IMR-90 (cell line): ENCODE results near the gene LPIN1.

Experiments used
- BHLHE40 ChIP-seq: fragments of 150-350 bp; IDR thresholded peaks from 2 replicates; pipeline ENCODE4 v1.6.1; 2016; ENCODE audit warnings: mild to moderate bottlenecking, low read depth, low read length
- CEBPB ChIP-seq: IDR thresholded peaks from 2 replicates; pipeline ENCODE4 v1.6.1; 2012; ENCODE audit warnings: low read depth, low read length, improper control_type of control experiment
- CHD1 ChIP-seq: IDR thresholded peaks from 2 replicates; pipeline ENCODE4 v1.6.1; 2012; ENCODE audit warnings: low read depth, low read length, improper control_type of control experiment
- CTCF ChIP-seq: conservative IDR thresholded peaks from 2 replicates; pipeline ENCODE4 v1.5.1; 2012; ENCODE audit warnings: mild to moderate bottlenecking, low read depth, low read length, improper control_type of control experiment
- ELK1 ChIP-seq: fragments of 150-350 bp; IDR thresholded peaks from 2 replicates; pipeline ENCODE4 v1.6.1; 2016; ENCODE audit warnings: low read depth, mild to moderate bottlenecking, low read length, moderate library complexity, borderline replicate concordance
- MAFK ChIP-seq: IDR thresholded peaks from 2 replicates; pipeline ENCODE4 v1.6.1; 2012; ENCODE audit warnings: low read depth, low read length, improper control_type of control experiment
- MXI1 ChIP-seq: IDR thresholded peaks from 2 replicates; pipeline ENCODE4 v1.6.1; 2012; ENCODE audit warnings: low read depth, mild to moderate bottlenecking, low read length, moderate library complexity, borderline replicate concordance
- POLR2A ChIP-seq: IDR thresholded peaks from 2 replicates; pipeline ENCODE4 v1.6.1; 2012; ENCODE audit warnings: mild to moderate bottlenecking, low read depth, low read length
- RAD21 ChIP-seq: IDR thresholded peaks from 2 replicates; pipeline ENCODE4 v1.6.1; 2012; ENCODE audit warnings: low read length, improper control_type of control experiment
- SMC3 ChIP-seq: fragments of 150-350 bp; IDR thresholded peaks from 2 replicates; pipeline ENCODE4 v1.6.1; 2016; ENCODE audit warnings: low read depth, mild to moderate bottlenecking, antibody characterized with exemption, low read length, moderate library complexity
- USF2 ChIP-seq: fragments of 150-350 bp; IDR thresholded peaks from 2 replicates; pipeline ENCODE4 v1.6.1; 2017; ENCODE audit warnings: mild to moderate bottlenecking, antibody characterized with exemption, low read length, low read depth

GRCh38 chr2:11871421-11871820, 125.0 kb downstream of the LPIN1 start:
- TF ChIP-seq RAD21 = no peak
- no peak for TF ChIP-seq CTCF
- no peak for TF ChIP-seq POLR2A
- no peak for TF ChIP-seq CHD1
- TF ChIP-seq USF2 = no peak
- TF ChIP-seq CEBPB = no peak
- TF ChIP-seq SMC3 = no peak
- no peak for TF ChIP-seq MXI1
- no peak for TF ChIP-seq MAFK
- no peak for TF ChIP-seq BHLHE40
- TF ChIP-seq ELK1 = no peak
